22Rv1 (cell line): ENCODE data around the gene KREMEN1.

Experiments
- CTCF ChIP-seq: fragments of 450-650 bp; IDR thresholded peaks from 2 replicates; pipeline ENCODE4 v1.5.1; 2017; ENCODE audit warnings: mild to moderate bottlenecking
- ZFX ChIP-seq: fragments of 450-650 bp; IDR thresholded peaks from 2 replicates; pipeline ENCODE4 v1.6.1; 2017; ENCODE audit warnings: antibody characterized with exemption, borderline replicate concordance

GRCh38 chr22:29072979-29073617 lies at the start of gene KREMEN1:
- TF ChIP-seq CTCF: no peak
- TF ChIP-seq ZFX: no peak
